ENCODE results near the gene PTPN4. TPM values are rescaled to one million over a fixed set of nuclear protein-coding genes. Genes with fewer than 3 reads are reported as not detected.

PTPN4 gene
- total and polyA plus RNA-seq, 4 donors = 4.2 to 70.7 (median 27.0) TPM

DNA sequence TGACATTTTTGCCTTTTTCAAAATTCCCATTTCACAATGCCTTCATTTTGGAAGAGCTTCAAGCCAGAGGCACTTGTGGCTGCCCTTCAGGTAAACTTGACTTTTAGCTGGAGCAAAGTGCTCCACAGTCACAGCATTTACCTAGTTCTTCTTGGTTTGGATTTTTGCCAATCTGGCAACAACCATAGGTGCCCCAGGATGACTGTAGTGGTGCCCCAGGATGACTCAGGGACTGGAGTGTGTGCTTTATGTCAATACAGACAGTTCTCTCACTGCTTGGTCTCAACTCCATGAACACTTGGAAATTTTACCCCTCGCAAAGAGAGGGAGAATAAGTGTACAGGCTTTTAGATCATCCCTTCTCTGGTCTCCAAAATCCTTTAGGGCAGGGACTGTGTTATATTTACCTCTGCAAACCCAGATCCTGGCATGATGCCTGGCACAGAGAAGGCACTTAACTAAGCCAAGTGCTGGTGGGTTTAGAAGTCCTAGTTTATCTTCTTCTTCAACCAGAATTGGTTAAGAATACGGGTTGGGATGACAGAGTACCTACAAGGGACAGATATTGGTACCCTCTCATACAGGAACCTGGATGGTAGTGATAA, 15.3 kb upstream of the PTPN4 start:
- 58 to 74% methylated on average over 2 of the region's 2 CpGs for WGBS, 2 donors
- no peaks in the 10 kb centered on the region for H3K9me3 ChIP-seq (ENCODE audit: control insufficient read depth in 4 of 4, insufficient read depth in 3 of 4, low read length in 3 of 4)
- ATAC-seq (ENCODE audit: insufficient read depth, low FRiP score) (peak; percentile 79), DNase-seq (peak; percentile 41 to 72 (median 44))
- no peak overlapping the region for H3K9ac ChIP-seq (ENCODE audit: insufficient read depth in 1 of 2, low read length in 2 of 2)
- peaks cover 0 to 2% (median 0%) of the 10 kb centered on the region in 5 donors for H3K4me1 ChIP-seq (ENCODE audit: control insufficient read depth in 5 of 5, insufficient read depth in 5 of 5, low read length in 5 of 5)
- no peak overlapping the region for H3K4me3 ChIP-seq
- no peaks in the 10 kb centered on the region for H3K36me3 ChIP-seq (ENCODE audit: control insufficient read depth in 4 of 4, insufficient read depth in 4 of 4, low read length in 4 of 4)
- TF ChIP-seq, protein P1, sequence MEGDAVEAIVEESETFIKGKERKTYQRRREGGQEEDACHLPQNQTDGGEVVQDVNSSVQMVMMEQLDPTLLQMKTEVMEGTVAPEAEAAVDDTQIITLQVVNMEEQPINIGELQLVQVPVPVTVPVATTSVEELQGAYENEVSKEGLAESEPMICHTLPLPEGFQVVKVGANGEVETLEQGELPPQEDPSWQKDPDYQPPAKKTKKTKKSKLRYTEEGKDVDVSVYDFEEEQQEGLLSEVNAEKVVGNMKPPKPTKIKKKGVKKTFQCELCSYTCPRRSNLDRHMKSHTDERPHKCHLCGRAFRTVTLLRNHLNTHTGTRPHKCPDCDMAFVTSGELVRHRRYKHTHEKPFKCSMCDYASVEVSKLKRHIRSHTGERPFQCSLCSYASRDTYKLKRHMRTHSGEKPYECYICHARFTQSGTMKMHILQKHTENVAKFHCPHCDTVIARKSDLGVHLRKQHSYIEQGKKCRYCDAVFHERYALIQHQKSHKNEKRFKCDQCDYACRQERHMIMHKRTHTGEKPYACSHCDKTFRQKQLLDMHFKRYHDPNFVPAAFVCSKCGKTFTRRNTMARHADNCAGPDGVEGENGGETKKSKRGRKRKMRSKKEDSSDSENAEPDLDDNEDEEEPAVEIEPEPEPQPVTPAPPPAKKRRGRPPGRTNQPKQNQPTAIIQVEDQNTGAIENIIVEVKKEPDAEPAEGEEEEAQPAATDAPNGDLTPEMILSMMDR (IDR thresholded peaks at IDR 0.05; ENCODE audit: control extremely low read depth, extremely low read depth) = no peak
- H3K27ac ChIP-seq (ENCODE audit: low read depth in 1 of 2, low read length in 1 of 2) = peak overlapping the region in 1 of 2 donors; percentile 75
- no peaks in the 10 kb centered on the region for H3K27me3 ChIP-seq (ENCODE audit: control insufficient read depth in 3 of 3, insufficient read depth in 3 of 3, low read length in 2 of 3)

DNA sequence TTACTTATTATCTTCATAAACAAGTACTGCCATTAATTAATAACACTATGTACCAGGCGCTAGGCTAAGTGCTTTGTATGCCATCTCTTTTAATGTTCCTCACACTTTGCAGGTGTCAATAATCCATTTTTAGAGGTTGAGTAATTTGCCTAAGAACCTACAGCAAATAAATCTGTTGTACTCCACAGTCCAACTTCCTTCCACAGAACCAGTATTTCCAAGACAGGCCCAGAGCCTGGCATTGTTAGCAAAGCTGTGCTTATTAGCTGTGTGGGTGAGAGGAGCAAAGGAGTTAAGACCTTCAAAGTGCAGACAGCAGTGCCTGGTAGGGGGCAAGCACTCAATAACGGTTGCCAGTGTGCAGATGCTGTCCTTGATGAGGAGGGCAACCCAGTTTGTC, 14.2 kb upstream of the PTPN4 start:
- Histone ChIP-seq H3K9me3 (ENCODE audit: control insufficient read depth in 4 of 4, insufficient read depth in 3 of 4, low read length in 3 of 4) (no peaks in the 10 kb centered on the region), H3K9ac (ENCODE audit: insufficient read depth in 1 of 2, low read length in 2 of 2) (no peak overlapping the region), H3K4me1 (ENCODE audit: control insufficient read depth in 5 of 5, insufficient read depth in 5 of 5, low read length in 5 of 5) (peaks cover 0 to 2% (median 0%) of the 10 kb centered on the region in 5 donors), H3K4me3 (no peak overlapping the region), H3K27ac (ENCODE audit: low read depth in 1 of 2, low read length in 1 of 2) (peak overlapping the region in 1 of 2 donors; percentile 17), H3K27me3 (ENCODE audit: control insufficient read depth in 3 of 3, insufficient read depth in 3 of 3, low read length in 2 of 3) (no peaks in the 10 kb centered on the region), H3K36me3 (ENCODE audit: control insufficient read depth in 4 of 4, insufficient read depth in 4 of 4, low read length in 4 of 4) (no peaks in the 10 kb centered on the region)
- no peak for DNase-seq
- ATAC-seq (ENCODE audit: insufficient read depth, low FRiP score) = no peak
- 78 to 87% methylated on average over 2 of the region's 2 CpGs for WGBS, 2 donors
- TF ChIP-seq, protein P1 (IDR thresholded peaks at IDR 0.05; ENCODE audit: control extremely low read depth, extremely low read depth) = no peak

DNA sequence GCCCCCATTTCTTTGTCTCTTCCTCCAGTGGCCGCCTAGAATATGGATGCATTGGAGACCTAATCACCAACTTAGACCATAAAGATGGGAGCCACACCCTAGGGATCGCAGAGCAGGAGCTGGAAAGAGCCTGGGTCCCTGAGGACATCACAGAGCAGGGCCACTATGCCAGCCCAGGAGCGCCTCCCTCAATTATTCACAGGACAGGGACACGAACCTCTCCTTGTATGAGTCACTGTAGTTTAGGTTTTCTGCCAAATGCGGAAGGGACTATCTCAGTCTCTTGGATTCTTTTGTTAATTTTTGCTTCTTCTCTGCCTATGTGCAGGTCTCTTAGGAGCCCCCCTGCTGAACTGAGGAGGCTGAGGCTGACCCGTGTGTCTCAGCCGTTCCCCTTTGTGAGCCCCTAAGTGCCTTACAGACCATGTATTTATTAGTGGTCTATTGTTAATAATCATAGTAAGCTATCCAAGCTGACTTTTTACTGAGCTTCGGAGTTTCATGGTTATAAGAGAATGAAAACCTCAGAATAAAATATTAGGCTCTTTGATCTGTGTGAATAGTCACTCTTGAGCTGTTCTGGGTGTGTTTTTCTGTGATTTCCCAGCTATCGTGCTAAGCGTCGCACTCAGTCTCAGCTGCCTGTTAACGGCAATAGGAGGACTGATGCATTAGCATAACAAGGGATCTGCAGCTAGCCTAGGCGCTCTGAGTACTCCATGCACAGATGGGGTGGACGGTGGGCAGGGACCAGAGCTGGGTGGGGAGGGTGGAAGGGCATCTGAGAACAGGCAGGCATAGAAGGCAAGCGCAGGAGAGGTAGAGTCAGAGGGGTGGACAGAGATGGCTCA, 12.7 kb upstream of the PTPN4 start:
- H3K9ac ChIP-seq (ENCODE audit: insufficient read depth in 1 of 2, low read length in 2 of 2) = no peak overlapping the region
- H3K27ac ChIP-seq (ENCODE audit: low read depth in 1 of 2, low read length in 1 of 2) = no peak overlapping the region
- no peak overlapping the region for H3K4me3 ChIP-seq
- H3K4me1 ChIP-seq (ENCODE audit: control insufficient read depth in 5 of 5, insufficient read depth in 5 of 5, low read length in 5 of 5) = no peaks in the 10 kb centered on the region
- DNase-seq (no peak), ATAC-seq (ENCODE audit: insufficient read depth, low FRiP score) (no peak)
- no peaks in the 10 kb centered on the region for H3K9me3 ChIP-seq (ENCODE audit: control insufficient read depth in 4 of 4, insufficient read depth in 3 of 4, low read length in 3 of 4)
- 88 to 94% methylated on average over 15 of the region's 15 CpGs for WGBS, 2 donors
- TF ChIP-seq, protein P1 (IDR thresholded peaks at IDR 0.05; ENCODE audit: control extremely low read depth, extremely low read depth) = no peak
- no peaks in the 10 kb centered on the region for H3K36me3 ChIP-seq (ENCODE audit: control insufficient read depth in 4 of 4, insufficient read depth in 4 of 4, low read length in 4 of 4)
- H3K27me3 ChIP-seq (ENCODE audit: control insufficient read depth in 3 of 3, insufficient read depth in 3 of 3, low read length in 2 of 3) = no peaks in the 10 kb centered on the region
